ENCODE results near the gene POLR1A. TPM values are rescaled to one million over a fixed set of nuclear protein-coding genes. Genes with fewer than 3 reads are reported as not detected.

The POLR1A gene
- total and polyA plus RNA-seq, 4 donors = 5.5 to 39.1 (median 9.7) TPM

- Histone ChIP-seq H3K9ac (ENCODE audit: insufficient read depth in 1 of 2, low read length in 2 of 2) (no peak overlapping the region), H3K4me3 (no peak overlapping the region), H3K27me3 (ENCODE audit: control insufficient read depth in 3 of 3, insufficient read depth in 3 of 3, low read length in 2 of 3) (no peaks in the 10 kb centered on the region), H3K36me3 (ENCODE audit: control insufficient read depth in 4 of 4, insufficient read depth in 4 of 4, low read length in 4 of 4) (peaks cover 35 to 50% (median 36%) of the 10 kb centered on the region in 4 donors), H3K4me1 (ENCODE audit: control insufficient read depth in 5 of 5, insufficient read depth in 5 of 5, low read length in 5 of 5) (no peaks in the 10 kb centered on the region), H3K27ac (ENCODE audit: low read depth in 1 of 2, low read length in 1 of 2) (no peak overlapping the region), H3K9me3 (ENCODE audit: control insufficient read depth in 4 of 4, insufficient read depth in 3 of 4, low read length in 3 of 4) (peaks cover 0 to 4% (median 0%) of the 10 kb centered on the region in 4 donors)
- DNase-seq = peak; percentile 53 to 77 (median 68)
- peak; percentile 58 for ATAC-seq (ENCODE audit: insufficient read depth, low FRiP score)
- peak; percentile 71 for TF ChIP-seq CTCF (IDR thresholded peaks at IDR 0.05; ENCODE audit: control extremely low read depth, extremely low read depth)
- 52 to 74% methylated on average over 7 of the region's 7 CpGs for WGBS, 2 donors
Observed at GRCh38 chr2:86078774-86079545, 26.7 kb downstream of the POLR1A start.

GRCh38 chr2:86075886-86076285 is 29.8 kb downstream of the POLR1A start:
- no peak for ATAC-seq (ENCODE audit: insufficient read depth, low FRiP score)
- 75 to 93% methylated on average over 5 of the region's 5 CpGs for WGBS, 2 donors
- no peak overlapping the region for H3K9ac ChIP-seq (ENCODE audit: insufficient read depth in 1 of 2, low read length in 2 of 2)
- peaks cover 38 to 49% (median 41%) of the 10 kb centered on the region in 4 donors for H3K36me3 ChIP-seq (ENCODE audit: control insufficient read depth in 4 of 4, insufficient read depth in 4 of 4, low read length in 4 of 4)
- no peak overlapping the region for H3K4me3 ChIP-seq
- peaks cover 0 to 4% (median 0%) of the 10 kb centered on the region in 4 donors for H3K9me3 ChIP-seq (ENCODE audit: control insufficient read depth in 4 of 4, insufficient read depth in 3 of 4, low read length in 3 of 4)
- TF ChIP-seq CTCF (IDR thresholded peaks at IDR 0.05; ENCODE audit: control extremely low read depth, extremely low read depth) = no peak
- H3K4me1 ChIP-seq (ENCODE audit: control insufficient read depth in 5 of 5, insufficient read depth in 5 of 5, low read length in 5 of 5) = peaks cover 0 to 8% (median 0%) of the 10 kb centered on the region in 5 donors
- peak overlapping the region in 1 of 2 donors; percentile 60 for H3K27ac ChIP-seq (ENCODE audit: low read depth in 1 of 2, low read length in 1 of 2)
- peak in 2 of 3 donors; percentile 53 to 78 for DNase-seq
- no peaks in the 10 kb centered on the region for H3K27me3 ChIP-seq (ENCODE audit: control insufficient read depth in 3 of 3, insufficient read depth in 3 of 3, low read length in 2 of 3)

- WGBS, 2 donors = 96 to 97% methylated on average over 15 of the region's 15 CpGs
- no peak overlapping the region for H3K4me3 ChIP-seq
- peaks cover 37 to 49% (median 43%) of the 10 kb centered on the region in 4 donors for H3K36me3 ChIP-seq (ENCODE audit: control insufficient read depth in 4 of 4, insufficient read depth in 4 of 4, low read length in 4 of 4)
- H3K4me1 ChIP-seq (ENCODE audit: control insufficient read depth in 5 of 5, insufficient read depth in 5 of 5, low read length in 5 of 5) = peaks cover 0 to 8% (median 0%) of the 10 kb centered on the region in 5 donors
- H3K27me3 ChIP-seq (ENCODE audit: control insufficient read depth in 3 of 3, insufficient read depth in 3 of 3, low read length in 2 of 3) = no peaks in the 10 kb centered on the region
- DNase-seq (no peak), ATAC-seq (ENCODE audit: insufficient read depth, low FRiP score) (no peak)
- TF ChIP-seq CTCF (IDR thresholded peaks at IDR 0.05; ENCODE audit: control extremely low read depth, extremely low read depth) = no peak
- H3K9ac ChIP-seq (ENCODE audit: insufficient read depth in 1 of 2, low read length in 2 of 2) = no peak overlapping the region
- H3K27ac ChIP-seq (ENCODE audit: low read depth in 1 of 2, low read length in 1 of 2) = no peak overlapping the region
- H3K9me3 ChIP-seq (ENCODE audit: control insufficient read depth in 4 of 4, insufficient read depth in 3 of 4, low read length in 3 of 4) = peaks cover 0 to 4% (median 0%) of the 10 kb centered on the region in 4 donors
Observed at GRCh38 chr2:86074811-86075210, 30.9 kb downstream of the POLR1A start.

Measured in lung (tissue), 12 donors.